Suppressor macrophage treated with lipopolysaccharide for 4 hours (primary cell): ENCODE results near the gene TNNI2.

ENCODE experiments used
- DNase-seq: peaks from one replicate; pipeline ENCODE4 v3.0.0-alpha.2; 2020

TNNI2 gene

DNA sequence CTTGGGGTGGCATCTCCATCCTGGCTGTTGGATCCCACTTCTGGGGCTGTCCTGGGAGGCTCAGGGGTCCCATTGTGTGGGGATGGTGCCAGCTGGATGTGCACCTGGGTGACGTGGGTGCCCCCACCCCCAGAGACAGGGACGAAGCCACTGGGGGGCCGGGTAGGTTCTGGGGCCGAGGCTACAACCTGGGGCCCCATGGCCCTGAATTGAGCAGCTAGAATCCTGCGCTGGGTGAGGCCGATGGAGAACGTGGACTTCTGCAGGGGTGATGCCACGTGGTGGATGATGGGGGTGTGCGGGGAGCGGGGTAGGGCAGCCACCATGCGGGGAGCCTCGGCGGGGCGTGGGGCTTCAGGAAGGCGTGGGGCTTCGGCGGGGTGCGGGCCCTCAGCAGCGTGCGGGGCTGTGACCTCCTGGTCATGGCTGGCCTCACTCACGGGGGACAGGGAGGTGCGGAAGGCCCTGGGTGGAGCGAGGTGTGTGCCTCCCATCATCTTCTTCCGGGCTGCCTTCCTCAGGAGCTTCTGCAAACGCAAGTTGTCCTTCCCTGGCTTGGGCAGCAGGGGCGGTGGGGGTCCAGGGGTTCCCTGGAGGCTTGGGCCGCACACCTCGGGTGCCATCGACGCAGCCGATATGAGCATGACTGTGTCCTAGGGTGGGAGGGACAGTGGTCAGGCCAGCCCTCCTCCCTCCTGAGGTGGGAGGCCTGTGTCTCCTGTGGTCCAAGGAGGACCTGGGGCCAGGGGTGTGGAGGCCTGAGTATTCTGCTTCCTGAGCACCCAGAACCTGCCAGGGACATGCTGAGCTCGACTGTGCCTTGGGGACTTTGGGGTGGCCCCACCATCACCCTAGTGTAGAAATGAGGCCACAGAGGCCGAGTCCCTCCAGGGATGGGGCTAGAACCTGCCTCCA, 51.4 kb downstream of the TNNI2 start:
- no peak for DNase-seq
